Measurements from ENCODE around the gene HERC5.

DNA sequence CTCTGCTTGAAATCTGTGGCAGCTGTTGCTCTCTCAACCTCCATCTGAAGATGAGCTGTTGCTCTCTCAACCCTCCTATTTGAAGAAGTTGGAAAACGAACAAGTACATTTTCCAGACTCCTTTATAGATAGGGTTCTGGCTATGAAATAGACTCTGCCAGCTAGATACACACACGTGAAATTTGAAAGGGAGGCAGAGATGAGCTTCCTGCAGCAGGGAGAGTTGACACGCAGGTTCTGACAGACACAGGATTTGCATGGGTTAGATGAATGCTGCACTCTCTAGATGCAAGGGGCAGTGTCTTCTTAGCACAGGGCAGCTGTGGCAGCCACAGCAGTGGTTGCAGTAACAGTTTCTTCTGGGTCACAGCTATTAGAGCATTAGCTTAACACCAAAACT lies 74.6 kb downstream of the HERC5 start:
- TF ChIP-seq, protein P1, sequence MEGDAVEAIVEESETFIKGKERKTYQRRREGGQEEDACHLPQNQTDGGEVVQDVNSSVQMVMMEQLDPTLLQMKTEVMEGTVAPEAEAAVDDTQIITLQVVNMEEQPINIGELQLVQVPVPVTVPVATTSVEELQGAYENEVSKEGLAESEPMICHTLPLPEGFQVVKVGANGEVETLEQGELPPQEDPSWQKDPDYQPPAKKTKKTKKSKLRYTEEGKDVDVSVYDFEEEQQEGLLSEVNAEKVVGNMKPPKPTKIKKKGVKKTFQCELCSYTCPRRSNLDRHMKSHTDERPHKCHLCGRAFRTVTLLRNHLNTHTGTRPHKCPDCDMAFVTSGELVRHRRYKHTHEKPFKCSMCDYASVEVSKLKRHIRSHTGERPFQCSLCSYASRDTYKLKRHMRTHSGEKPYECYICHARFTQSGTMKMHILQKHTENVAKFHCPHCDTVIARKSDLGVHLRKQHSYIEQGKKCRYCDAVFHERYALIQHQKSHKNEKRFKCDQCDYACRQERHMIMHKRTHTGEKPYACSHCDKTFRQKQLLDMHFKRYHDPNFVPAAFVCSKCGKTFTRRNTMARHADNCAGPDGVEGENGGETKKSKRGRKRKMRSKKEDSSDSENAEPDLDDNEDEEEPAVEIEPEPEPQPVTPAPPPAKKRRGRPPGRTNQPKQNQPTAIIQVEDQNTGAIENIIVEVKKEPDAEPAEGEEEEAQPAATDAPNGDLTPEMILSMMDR (IDR thresholded peaks at IDR 0.05; ENCODE audit: low read length) = no peak
- TF ChIP-seq EZH2 (optimal IDR thresholded peaks at IDR 0.05; ENCODE audit: low read depth, low read length) = no peak
